GM18505 (cell line): ENCODE results near the gene KCNJ6.

Experiments used
- ATAC-seq: cut with Tn5 transposase; IDR thresholded peaks from one replicate; pipeline ENCODE4 v1.9.1; 2021; ENCODE audit not compliant: unreplicated experiment
- POLR2A ChIP-seq: IDR thresholded peaks from 4 replicates; pipeline ENCODE4 v1.6.1; 2011; ENCODE audit warnings: borderline replicate concordance; ENCODE audit not compliant: insufficient read depth, insufficient read length; ENCODE audit errors: extremely low read depth

Gene KCNJ6

GRCh38 chr21:37565530-37566223, 350.6 kb downstream of the KCNJ6 start:
- ATAC-seq: no peak
- TF ChIP-seq POLR2A: no peak

GRCh38 chr21:37564924-37565529, 351.2 kb downstream of the KCNJ6 start:
- ATAC-seq: no peak
- TF ChIP-seq POLR2A: no peak

GRCh38 chr21:37564341-37564923, 351.8 kb downstream of the KCNJ6 start:
- TF ChIP-seq POLR2A: no peak
- ATAC-seq: peak; percentile 42

GRCh38 chr21:37563641-37564340, 352.5 kb downstream of the KCNJ6 start:
- TF ChIP-seq POLR2A: peak; percentile 84
- peak; percentile 90 for ATAC-seq

GRCh38 chr21:37562920-37563640, 353.2 kb downstream of the KCNJ6 start:
- ATAC-seq: peak; percentile 4
- TF ChIP-seq POLR2A: no peak

GRCh38 chr21:37561941-37562919, 354.0 kb downstream of the KCNJ6 start:
- TF ChIP-seq POLR2A: no peak
- ATAC-seq: no peak

- no peak for TF ChIP-seq POLR2A
- no peak for ATAC-seq
Observed at GRCh38 chr21:37561506-37561905, 354.8 kb downstream of the KCNJ6 start.

- no peak for TF ChIP-seq POLR2A
- ATAC-seq: no peak
Observed at GRCh38 chr21:37560385-37560784, 355.9 kb downstream of the KCNJ6 start.

- no peak for TF ChIP-seq POLR2A
- no peak for ATAC-seq
Observed at GRCh38 chr21:37558676-37559211, 357.5 kb downstream of the KCNJ6 start.
